Skeletal muscle tissue (tissue), 5 donors: ENCODE results near the gene SLC12A9. TPM values are rescaled to one million over a fixed set of nuclear protein-coding genes. Genes with fewer than 3 reads are reported as not detected.
"Not testable (repeated sequence)": the region's sequence is repeated elsewhere in the genome, so short reads cannot be mapped to it uniquely, and the experiment has no call there.

Experiments used
- H3K27ac ChIP-seq: one replicate; pipeline ENCODE4 v1.7.0; 2013; ENCODE audit warnings: mild to moderate bottlenecking, low read depth, low read length, inconsistent platforms
- H3K27me3 ChIP-seq, 3 donors: one replicate each; pipeline ENCODE4 v1.7.0; 2013; ENCODE audit warnings: low read length in 3 of 3; ENCODE audit not compliant: control insufficient read depth in 3 of 3, insufficient read depth in 3 of 3
- H3K36me3 ChIP-seq, 3 donors: one replicate each; pipeline ENCODE4 v1.7.0; 2013; ENCODE audit warnings: low read length in 3 of 3; ENCODE audit not compliant: control insufficient read depth in 3 of 3, insufficient read depth in 3 of 3
- H3K4me1 ChIP-seq, 3 donors: one replicate each; pipeline ENCODE4 v1.7.0; 2013; ENCODE audit warnings: low read length in 3 of 3, mild to moderate bottlenecking in 3 of 3; ENCODE audit not compliant: control insufficient read depth in 3 of 3, insufficient read depth in 3 of 3
- H3K4me3 ChIP-seq, 3 donors: one replicate each; pipeline ENCODE4 v1.7.0; 2013; ENCODE audit warnings: low read length in 3 of 3
- H3K9ac ChIP-seq, 3 donors: one replicate each; pipeline ENCODE4 v1.7.0; 2013; ENCODE audit warnings: low read length in 3 of 3, mild to moderate bottlenecking in 3 of 3, moderate library complexity in 2 of 3, low read depth in 1 of 3
- H3K9me3 ChIP-seq, 3 donors: one replicate each; pipeline ENCODE4 v1.7.0; 2013; ENCODE audit warnings: low read length in 3 of 3; ENCODE audit not compliant: control insufficient read depth in 3 of 3
- small RNA-seq: library from RNA; depleted of rRNA; stranded (forward); fragments of <200 nt; gene quantifications from one replicate; pipeline ENCODE3, GENCODE V24; 2014
- total RNA-seq: library from RNA; depleted of rRNA; stranded (reverse); fragments of >200 nt; gene quantifications from one replicate; pipeline ENCODE4 v1.2.3, GENCODE V29; 2014
- donor health status: Osteomylitis.

The SLC12A9 gene
- total RNA-seq, 1 donor from 2014 or later = 24.5 TPM

DNA sequence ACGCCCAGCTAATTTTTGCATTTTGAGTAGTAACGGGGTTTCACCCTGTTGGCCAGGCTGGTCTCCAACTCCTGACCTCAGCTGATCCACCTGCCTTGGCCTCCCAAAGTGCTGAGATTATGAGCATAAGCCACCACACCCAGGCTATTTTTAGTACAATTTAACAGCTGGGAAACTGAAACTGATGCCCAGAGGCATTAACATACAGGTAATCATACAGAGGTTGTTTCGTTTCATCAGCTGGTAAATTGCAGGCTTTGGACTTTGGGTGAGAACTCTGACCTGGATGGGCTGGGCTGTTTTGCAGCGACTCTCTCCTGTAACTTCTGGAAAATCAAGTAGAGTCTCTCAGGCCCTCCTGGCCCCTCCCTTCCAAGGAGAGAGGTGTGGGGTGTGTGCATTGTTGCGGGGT is 49.4 kb downstream of the SLC12A9 start:
- Histone ChIP-seq H3K4me3 (no peak overlapping the region), H3K36me3 (no peaks in the 10 kb centered on the region), H3K9me3 (no peaks in the 10 kb centered on the region), H3K4me1 (peaks cover 0 to 5% (median 2%) of the 10 kb centered on the region in 3 donors), H3K27me3 (no peaks in the 10 kb centered on the region), H3K27ac (no peak overlapping the region), H3K9ac (no peak overlapping the region)

DNA sequence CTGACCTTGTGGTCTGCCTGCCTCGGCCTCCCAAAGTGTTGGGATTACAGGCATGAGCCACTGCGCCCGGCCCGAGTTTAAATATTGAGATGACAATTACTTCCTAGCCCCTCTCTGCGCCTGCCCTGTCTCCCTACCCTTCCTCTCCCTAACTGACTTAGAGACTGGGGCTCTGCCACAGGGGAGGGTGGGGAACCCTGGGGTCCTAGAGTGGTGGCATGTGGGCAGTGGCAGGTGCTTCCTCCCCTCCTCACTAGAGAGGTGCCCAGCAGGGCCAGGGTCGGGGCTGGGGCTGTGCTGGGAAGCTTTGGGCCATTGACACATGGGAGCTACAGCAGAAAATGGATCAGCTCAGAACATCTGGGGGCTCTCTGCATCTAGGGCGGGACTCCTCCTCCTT is 50.1 kb downstream of the SLC12A9 start:
- no peak overlapping the region for H3K9ac ChIP-seq
- H3K27me3 ChIP-seq = no peaks in the 10 kb centered on the region
- H3K9me3 ChIP-seq = no peaks in the 10 kb centered on the region
- H3K4me1 ChIP-seq = peaks cover 0 to 5% (median 2%) of the 10 kb centered on the region in 3 donors
- H3K36me3 ChIP-seq = no peaks in the 10 kb centered on the region
- H3K4me3 ChIP-seq = no peak overlapping the region
- no peak overlapping the region for H3K27ac ChIP-seq

DNA sequence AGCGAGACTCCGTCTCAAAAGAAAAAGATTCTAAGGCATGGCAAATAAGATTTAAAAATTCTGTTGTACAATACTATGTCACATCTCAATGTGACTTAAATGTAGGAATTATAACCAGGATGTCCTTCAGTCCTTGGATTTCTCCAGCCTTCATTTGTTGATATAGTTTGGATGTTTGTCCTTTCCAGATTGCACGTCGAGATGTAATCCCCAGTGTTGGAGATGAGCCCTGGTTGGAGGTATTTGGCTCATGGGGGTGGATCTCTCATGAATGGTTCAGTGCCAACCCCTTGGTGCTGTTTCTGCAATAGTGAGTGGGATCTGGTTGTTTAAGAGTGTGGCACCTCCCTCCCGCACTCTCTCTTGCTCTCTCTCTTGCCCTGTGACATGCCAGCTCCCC is 56.0 kb downstream of the SLC12A9 start:
- H3K4me3 ChIP-seq = no peak overlapping the region

DNA sequence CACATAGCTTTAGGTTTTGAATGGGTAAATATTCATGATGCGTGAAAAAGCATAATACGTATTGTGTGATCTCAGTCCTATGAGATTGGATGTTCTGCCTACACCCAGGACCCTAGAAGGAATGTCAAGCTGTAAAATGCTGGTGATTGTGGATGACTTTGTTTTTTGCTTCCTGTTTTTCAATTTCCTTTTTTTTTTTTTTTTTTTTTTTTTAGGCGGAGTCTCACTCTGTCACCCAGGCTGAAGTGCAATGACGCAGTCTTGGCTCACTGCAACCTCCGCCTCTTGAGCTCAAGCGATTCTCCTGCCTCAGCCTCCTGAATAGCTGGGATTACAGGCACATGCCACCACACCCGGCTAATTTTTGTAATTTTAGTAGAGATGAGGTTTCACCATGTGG is 57.9 kb downstream of the SLC12A9 start:
- not testable (repeated sequence) for H3K4me3 ChIP-seq, H3K9ac ChIP-seq, H3K27me3 ChIP-seq, H3K9me3 ChIP-seq, H3K36me3 ChIP-seq, H3K4me1 ChIP-seq, H3K27ac ChIP-seq

More for the DNA sequence above, 56.0 kb downstream of the SLC12A9 start:
- Histone ChIP-seq H3K36me3 (no peaks in the 10 kb centered on the region), H3K27ac (no peak overlapping the region), H3K4me1 (no peaks in the 10 kb centered on the region), H3K9me3 (peaks cover 0 to 4% (median 0%) of the 10 kb centered on the region in 3 donors), H3K9ac (no peak overlapping the region), H3K27me3 (no peaks in the 10 kb centered on the region)

DNA sequence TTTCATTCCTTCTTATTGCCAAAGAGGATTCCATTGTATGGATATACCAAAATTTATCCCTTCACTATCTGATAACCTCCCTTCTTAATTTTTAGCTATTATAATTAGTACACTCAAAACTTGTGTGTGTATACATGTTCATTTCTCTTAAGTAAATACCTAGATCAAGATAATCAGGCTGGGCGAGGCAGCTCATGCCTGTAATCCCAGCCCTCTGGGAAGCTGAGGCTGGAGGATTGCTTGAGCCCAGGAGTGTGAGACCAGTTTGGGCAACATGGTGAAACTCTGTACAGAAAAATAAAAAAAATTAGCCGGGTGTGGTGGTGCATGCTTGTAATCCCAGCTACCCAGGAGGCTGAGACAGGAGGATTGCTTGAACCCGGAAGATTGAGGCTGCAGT is 59.0 kb downstream of the SLC12A9 start:
- Histone ChIP-seq H3K27me3 (no peaks in the 10 kb centered on the region), H3K9me3 (peaks cover 0 to 4% (median 0%) of the 10 kb centered on the region in 3 donors), H3K9ac (no peak overlapping the region), H3K4me3 (no peak overlapping the region), H3K36me3 (no peaks in the 10 kb centered on the region), H3K27ac (no peak overlapping the region), H3K4me1 (peaks cover 0 to 3% (median 2%) of the 10 kb centered on the region in 3 donors)

DNA sequence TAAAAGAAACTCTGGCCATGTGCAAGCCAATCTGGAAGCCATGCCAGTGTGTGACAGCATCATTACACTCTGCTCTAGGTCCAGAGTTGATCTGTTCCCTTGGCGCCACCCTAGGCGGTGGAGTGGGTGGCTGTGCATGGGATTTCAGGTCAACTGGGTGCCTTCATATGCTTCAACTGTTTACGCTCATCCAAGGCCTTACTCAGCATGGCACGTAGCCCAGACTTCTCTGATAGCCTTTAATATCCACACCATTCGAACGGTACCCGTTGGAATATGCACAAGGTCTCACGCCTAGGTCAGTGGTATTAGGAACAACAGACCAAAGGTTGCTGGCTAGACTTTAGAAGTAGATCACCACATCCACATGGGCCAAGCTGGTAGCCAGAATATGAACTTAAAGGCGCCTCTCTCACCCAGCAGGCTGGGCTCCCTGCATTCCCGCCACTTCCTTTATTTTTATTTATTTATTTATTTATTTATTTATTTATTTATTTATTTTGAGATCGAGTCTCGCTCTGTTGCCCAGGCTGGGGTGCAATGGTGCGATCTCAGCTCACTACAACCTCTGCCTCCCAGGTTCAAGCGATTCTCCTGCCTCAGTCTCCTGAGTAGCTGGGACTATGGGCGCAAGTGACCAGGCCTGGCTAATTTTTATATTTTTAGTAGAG is 61.8 kb downstream of the SLC12A9 start:
- peaks cover 0 to 3% (median 2%) of the 10 kb centered on the region in 3 donors for H3K4me1 ChIP-seq
- H3K9ac ChIP-seq = no peak overlapping the region
- H3K9me3 ChIP-seq = no peaks in the 10 kb centered on the region
- H3K4me3 ChIP-seq = no peak overlapping the region
- no peaks in the 10 kb centered on the region for H3K27me3 ChIP-seq
- no peaks in the 10 kb centered on the region for H3K36me3 ChIP-seq
- no peak overlapping the region for H3K27ac ChIP-seq

DNA sequence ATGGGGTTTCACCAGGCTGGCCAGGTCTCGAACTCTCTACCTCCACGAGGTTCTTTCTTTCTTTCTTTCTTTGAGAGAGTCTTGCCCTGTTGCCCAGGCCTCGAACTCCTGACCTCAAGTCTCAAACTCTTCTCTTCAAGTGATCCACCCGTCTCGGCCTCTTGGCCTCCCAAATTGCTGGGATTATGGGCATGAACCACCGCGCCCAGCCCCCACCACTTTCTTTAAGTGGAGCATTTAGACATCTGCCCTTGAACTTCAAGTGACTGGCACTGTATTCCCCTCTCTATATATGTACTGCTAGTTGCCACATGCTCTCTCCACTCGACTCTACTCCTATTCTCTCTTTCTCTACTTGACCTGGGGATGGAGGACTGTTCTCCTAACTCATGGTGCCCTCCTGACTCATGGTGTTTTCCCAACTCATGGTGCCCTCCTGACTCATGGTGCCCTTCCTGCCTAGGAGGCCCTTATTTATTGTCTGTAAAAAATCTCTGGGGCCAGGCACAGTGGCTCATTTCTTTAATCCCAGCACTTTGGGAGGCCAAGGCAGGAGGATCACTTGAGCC is 62.5 kb downstream of the SLC12A9 start:
- Histone ChIP-seq H3K27ac (no peak overlapping the region), H3K9me3 (no peaks in the 10 kb centered on the region), H3K4me1 (peaks cover 0 to 3% (median 2%) of the 10 kb centered on the region in 3 donors), H3K4me3 (no peak overlapping the region), H3K27me3 (no peaks in the 10 kb centered on the region), H3K36me3 (no peaks in the 10 kb centered on the region), H3K9ac (no peak overlapping the region)

Small RNA genes within 50 kb of the gene (small RNA-seq; reads per million reads assigned to genes)
- gene RN7SL549P (not detected), gene RN7SL750P (not detected)

Other genes with a start within 250 kb of the SLC12A9 start
- gene MOSPD3, start 240.2 kb upstream of the SLC12A9 start, total RNA-seq = 2.6 TPM
- gene TFR2, start 211.2 kb upstream of the SLC12A9 start, total RNA-seq = 1.0 TPM
- not detected for gene ACTL6B, start 196.3 kb upstream of the SLC12A9 start, total RNA-seq
- gene GNB2, start 179.0 kb upstream of the SLC12A9 start, total RNA-seq = 48.5 TPM
- 12.0 TPM for gene GIGYF1, start 158.5 kb upstream of the SLC12A9 start, total RNA-seq
- gene POP7, start 146.6 kb upstream of the SLC12A9 start, total RNA-seq = 27.7 TPM
- not detected for gene EPO, start 132.2 kb upstream of the SLC12A9 start, total RNA-seq
- gene ZAN, start 119.1 kb upstream of the SLC12A9 start, total RNA-seq = not detected
- 72.5 TPM for gene EPHB4, start 25.2 kb upstream of the SLC12A9 start, total RNA-seq
- gene TRIP6, start 14.7 kb downstream of the SLC12A9 start, total RNA-seq = 25.6 TPM
- gene SRRT, start 22.4 kb downstream of the SLC12A9 start, total RNA-seq = 25.1 TPM
- gene UFSP1, start 37.0 kb downstream of the SLC12A9 start, total RNA-seq = 5.7 TPM
- gene ACHE, start 43.2 kb downstream of the SLC12A9 start, total RNA-seq = 36.0 TPM
- not detected for gene MUC3A, start 96.8 kb downstream of the SLC12A9 start, total RNA-seq
- not detected for gene MUC12, start 116.9 kb downstream of the SLC12A9 start, total RNA-seq
- gene MUC17, start 167.4 kb downstream of the SLC12A9 start, total RNA-seq = not detected
- gene TRIM56, start 232.8 kb downstream of the SLC12A9 start, total RNA-seq = 6.3 TPM